ENCODE results near the gene SOX18. TPM values are rescaled to one million over a fixed set of nuclear protein-coding genes. Genes with fewer than 3 reads are reported as not detected.

The SOX18 gene
- total RNA-seq, 1 donor: not detected

- DNase-seq (ENCODE audit: low read depth): no peak
- no peak for TF ChIP-seq CTCF (IDR thresholded peaks at IDR 0.05; ENCODE audit: insufficient read depth, low read depth, low read length)
- H3K4me3 ChIP-seq (ENCODE audit: low read depth, low read length): no peak overlapping the region
These were observed 9.0 kb downstream of the SOX18 start for GRCh38 chr20:64040231-64041039.

GRCh38 chr20:64039293-64040160 is 9.9 kb downstream of the SOX18 start:
- H3K4me3 ChIP-seq (ENCODE audit: low read depth, low read length): peak overlapping the region; percentile 56
- no peak for TF ChIP-seq CTCF (IDR thresholded peaks at IDR 0.05; ENCODE audit: insufficient read depth, low read depth, low read length)
- no peak for DNase-seq (ENCODE audit: low read depth)

- DNase-seq (ENCODE audit: low read depth): peak; percentile 79
These were observed 10.7 kb downstream of the SOX18 start for GRCh38 chr20:64038565-64039292.

GRCh38 chr20:64038224-64038564 is 11.2 kb downstream of the SOX18 start:
- DNase-seq (ENCODE audit: low read depth): no peak
- no peak for TF ChIP-seq CTCF (IDR thresholded peaks at IDR 0.05; ENCODE audit: insufficient read depth, low read depth, low read length)
- H3K4me3 ChIP-seq (ENCODE audit: low read depth, low read length): no peak overlapping the region

More at GRCh38 chr20:64038565-64039292, 10.7 kb downstream of the SOX18 start:
- TF ChIP-seq CTCF (IDR thresholded peaks at IDR 0.05; ENCODE audit: insufficient read depth, low read depth, low read length): peak; percentile 72
- peak overlapping the region; percentile 56 for H3K4me3 ChIP-seq (ENCODE audit: low read depth, low read length)

- H3K4me3 ChIP-seq (ENCODE audit: low read depth, low read length): no peak overlapping the region
- TF ChIP-seq CTCF (IDR thresholded peaks at IDR 0.05; ENCODE audit: insufficient read depth, low read depth, low read length): no peak
- DNase-seq (ENCODE audit: low read depth): no peak
These were observed 11.8 kb downstream of the SOX18 start for GRCh38 chr20:64037498-64038213.

- no peak overlapping the region for H3K4me3 ChIP-seq (ENCODE audit: low read depth, low read length)
- TF ChIP-seq CTCF (IDR thresholded peaks at IDR 0.05; ENCODE audit: insufficient read depth, low read depth, low read length): no peak
- DNase-seq (ENCODE audit: low read depth): no peak
These were observed 12.3 kb downstream of the SOX18 start for GRCh38 chr20:64037199-64037497.

Measured in fibroblast of villous mesenchyme (primary cell).